Fibroblast of lung (primary cell): ENCODE measurements around the gene RALGPS2. TPM values are rescaled to one million over a fixed set of nuclear protein-coding genes. Genes with fewer than 3 reads are reported as not detected.

ENCODE experiments used
- DNase-seq, 2 donors: peaks; one replicate each; pipeline versions ENCODE4 v3.0.0 to v3.0.0-alpha.2; 2010; ENCODE audit warnings: low read depth in 2 of 2
- H2AFZ ChIP-seq: 2 replicates; pipeline ENCODE4 v1.5.1; 2012; ENCODE audit warnings: low read length, control low read depth, inconsistent platforms
- H3K27ac ChIP-seq: 2 replicates; pipeline ENCODE4 v1.5.1; 2011; ENCODE audit warnings: low read length, control low read depth; ENCODE audit not compliant: insufficient read depth
- H3K27me3 ChIP-seq: 2 replicates; pipeline ENCODE4 v1.5.1; 2011; ENCODE audit warnings: mild to moderate bottlenecking, low read length; ENCODE audit not compliant: control insufficient read depth, insufficient read depth
- H3K36me3 ChIP-seq: 2 replicates; pipeline ENCODE4 v1.5.1; 2011; ENCODE audit warnings: low read length; ENCODE audit not compliant: control insufficient read depth, insufficient read depth
- H3K4me1 ChIP-seq: 2 replicates; pipeline ENCODE4 v1.5.1; 2011; ENCODE audit warnings: low read length; ENCODE audit not compliant: control insufficient read depth, insufficient read depth; ENCODE audit errors: extremely low read depth
- H3K4me2 ChIP-seq: 2 replicates; pipeline ENCODE4 v1.5.1; 2011; ENCODE audit warnings: low read length, control low read depth; ENCODE audit not compliant: insufficient read depth; ENCODE audit errors: extremely low read depth
- H3K4me3 ChIP-seq, 4 experiments: fragments of 200-600 bp in 1 of 4; sonication (generic) in 1 of 4; replicated peaks in 1 of 4; 2 replicates each; pipeline ENCODE4 v1.5.1; 2011 to 2016; ENCODE audit warnings: low read length in 4 of 4, low read depth in 3 of 4, mild to moderate bottlenecking in 3 of 4, control low read depth in 2 of 4, inconsistent platforms in 1 of 4, mixed read lengths in 1 of 4; ENCODE audit not compliant: insufficient read depth in 1 of 4; ENCODE audit errors: control extremely low read depth in 1 of 4
- H3K79me2 ChIP-seq: 2 replicates; pipeline ENCODE4 v1.5.1; 2012; ENCODE audit warnings: mild to moderate bottlenecking, low read length, inconsistent platforms; ENCODE audit not compliant: control insufficient read depth, insufficient read depth
- H3K9ac ChIP-seq: 2 replicates; pipeline ENCODE4 v1.5.1; 2011; ENCODE audit warnings: mild to moderate bottlenecking, low read length, control low read depth; ENCODE audit not compliant: insufficient read depth
- H3K9me3 ChIP-seq: 2 replicates; pipeline ENCODE4 v1.5.1; 2012; ENCODE audit warnings: low read depth, low read length; ENCODE audit not compliant: control insufficient read depth, insufficient read depth
- H4K20me1 ChIP-seq: 2 replicates; pipeline ENCODE4 v1.5.1; 2011; ENCODE audit warnings: low read length; ENCODE audit not compliant: control insufficient read depth, insufficient read depth; ENCODE audit errors: extremely low read depth
- EZH2 ChIP-seq: IDR thresholded peaks from 2 replicates; pipeline ENCODE4 v1.5.1; 2012; ENCODE audit warnings: low read length, control low read depth, mild to moderate bottlenecking; ENCODE audit errors: missing control alignments
- polyA plus RNA-seq, 2 donors: library from polyadenylated mRNA; depleted of rRNA in 1 of 2; stranded (reverse) in 1 of 2; unstranded in 1 of 2; fragments of >200 nt; gene quantifications; 2 replicates each; pipeline ENCODE4 v1.2.1, GENCODE V29; 2011 to 2012; ENCODE audit warnings: missing spikeins in 1 of 2
- total RNA-seq: library from RNA; depleted of rRNA; stranded (reverse); fragments of >200 nt; gene quantifications from 2 replicates; pipeline ENCODE4 v1.2.1, GENCODE V29; 2014
- TF ChIP-seq, protein P1 (sequence below), 2 donors: IDR thresholded peaks in 1 of 2; conservative IDR thresholded peaks in 1 of 2; 1 replicate in 1 of 2; 2 replicates in 1 of 2; pipeline ENCODE4 v1.5.1; 2011 to 2012; ENCODE audit warnings: low read length in 2 of 2, control low read depth in 1 of 2, inconsistent platforms in 1 of 2, low read depth in 1 of 2, mild to moderate bottlenecking in 1 of 2

Gene RALGPS2
- total and polyA plus RNA-seq, 2 donors (not counting 1 experiment from before 2014, with no cell fraction given): 53.8 to 69.7 TPM

DNA sequence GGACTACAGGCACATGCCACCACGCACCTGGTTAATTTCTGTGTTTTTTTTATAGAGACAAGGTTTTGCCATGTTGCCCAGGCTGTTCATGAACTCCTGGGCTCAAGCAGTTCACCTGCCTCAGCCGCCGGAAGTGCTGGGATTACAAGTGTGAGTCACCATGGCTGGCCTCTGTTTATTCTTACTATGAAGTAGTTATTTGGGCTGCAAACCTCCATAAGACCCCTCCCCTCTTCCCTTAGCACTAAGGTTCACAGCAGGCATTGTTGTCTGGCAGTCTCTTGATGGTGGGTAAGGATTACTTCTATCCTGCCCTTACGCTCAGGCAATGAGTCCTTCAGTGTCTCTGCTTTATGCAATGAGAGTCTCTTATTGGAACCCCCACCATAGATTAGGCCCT is 94.1 kb downstream of the RALGPS2 start:
- Histone ChIP-seq H3K9ac (no peak overlapping the region), H4K20me1 (no peaks in the 10 kb centered on the region), H3K4me2 (no peak overlapping the region), H3K9me3 (no peaks in the 10 kb centered on the region), H3K4me1 (peaks cover 5% of the 10 kb centered on the region), H3K27ac (no peak overlapping the region), H3K79me2 (no peaks in the 10 kb centered on the region), H2AFZ (no peak overlapping the region), H3K27me3 (no peaks in the 10 kb centered on the region), H3K4me3 (no peak overlapping the region), H3K36me3 (no peaks in the 10 kb centered on the region)
- no peak for TF ChIP-seq EZH2
- TF ChIP-seq, protein P1, sequence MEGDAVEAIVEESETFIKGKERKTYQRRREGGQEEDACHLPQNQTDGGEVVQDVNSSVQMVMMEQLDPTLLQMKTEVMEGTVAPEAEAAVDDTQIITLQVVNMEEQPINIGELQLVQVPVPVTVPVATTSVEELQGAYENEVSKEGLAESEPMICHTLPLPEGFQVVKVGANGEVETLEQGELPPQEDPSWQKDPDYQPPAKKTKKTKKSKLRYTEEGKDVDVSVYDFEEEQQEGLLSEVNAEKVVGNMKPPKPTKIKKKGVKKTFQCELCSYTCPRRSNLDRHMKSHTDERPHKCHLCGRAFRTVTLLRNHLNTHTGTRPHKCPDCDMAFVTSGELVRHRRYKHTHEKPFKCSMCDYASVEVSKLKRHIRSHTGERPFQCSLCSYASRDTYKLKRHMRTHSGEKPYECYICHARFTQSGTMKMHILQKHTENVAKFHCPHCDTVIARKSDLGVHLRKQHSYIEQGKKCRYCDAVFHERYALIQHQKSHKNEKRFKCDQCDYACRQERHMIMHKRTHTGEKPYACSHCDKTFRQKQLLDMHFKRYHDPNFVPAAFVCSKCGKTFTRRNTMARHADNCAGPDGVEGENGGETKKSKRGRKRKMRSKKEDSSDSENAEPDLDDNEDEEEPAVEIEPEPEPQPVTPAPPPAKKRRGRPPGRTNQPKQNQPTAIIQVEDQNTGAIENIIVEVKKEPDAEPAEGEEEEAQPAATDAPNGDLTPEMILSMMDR (conservative IDR thresholded peaks at IDR 0.05 in 1 of 2, IDR thresholded peaks at IDR 0.05 in 1 of 2; ENCODE audit: low read depth in 1 of 2, low read length in 2 of 2): no peak
- DNase-seq: peak in 1 of 2 donors; percentile 23

DNA sequence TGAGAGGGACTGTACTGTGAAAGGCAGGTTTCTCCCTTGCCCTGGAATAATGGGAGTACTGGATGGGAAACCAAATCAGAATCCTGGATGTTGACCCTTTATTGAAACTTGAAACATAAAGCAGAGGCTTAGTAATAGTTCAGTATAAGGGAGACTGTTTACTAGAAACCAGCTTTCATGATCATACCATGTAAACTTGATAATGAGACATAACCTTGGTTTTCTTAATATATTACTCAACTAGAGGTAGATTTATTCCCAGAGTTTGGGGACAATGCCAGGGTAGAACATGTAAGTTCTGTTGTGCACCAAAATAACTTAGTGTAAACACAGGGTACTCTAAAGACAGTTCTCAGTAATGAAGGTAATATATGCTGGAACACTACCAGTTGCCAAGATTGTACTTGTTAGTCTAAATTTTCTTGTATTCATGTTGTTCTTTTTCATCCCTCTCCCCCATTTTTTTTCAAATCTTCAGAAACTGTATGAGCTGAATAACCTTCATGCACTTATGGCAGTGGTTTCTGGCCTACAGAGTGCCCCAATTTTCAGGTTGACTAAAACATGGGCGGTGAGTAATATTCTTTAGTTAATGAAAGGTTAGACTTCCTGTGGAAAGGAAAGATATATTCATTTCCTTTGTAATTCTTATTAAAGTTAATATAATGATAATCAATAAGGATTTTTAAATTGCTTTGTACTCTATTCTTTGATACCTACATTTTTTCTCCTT is 96.3 kb downstream of the RALGPS2 start:
- DNase-seq: no peak
- H3K27ac ChIP-seq: no peak overlapping the region
- TF ChIP-seq, protein P1 (conservative IDR thresholded peaks at IDR 0.05 in 1 of 2, IDR thresholded peaks at IDR 0.05 in 1 of 2; ENCODE audit: low read depth in 1 of 2, low read length in 2 of 2): no peak
- no peak for TF ChIP-seq EZH2
- no peak overlapping the region for H2AFZ ChIP-seq
- no peaks in the 10 kb centered on the region for H3K27me3 ChIP-seq
- no peaks in the 10 kb centered on the region for H3K79me2 ChIP-seq
- peaks cover 5% of the 10 kb centered on the region for H3K4me1 ChIP-seq
- no peaks in the 10 kb centered on the region for H3K9me3 ChIP-seq
- H3K9ac ChIP-seq: no peak overlapping the region
- H3K4me2 ChIP-seq: no peak overlapping the region
- no peak overlapping the region for H3K4me3 ChIP-seq
- H3K36me3 ChIP-seq: no peaks in the 10 kb centered on the region
- no peaks in the 10 kb centered on the region for H4K20me1 ChIP-seq

- no peaks in the 10 kb centered on the region for H3K9me3 ChIP-seq
- no peaks in the 10 kb centered on the region for H3K79me2 ChIP-seq
- H3K9ac ChIP-seq: no peak overlapping the region
- no peaks in the 10 kb centered on the region for H3K4me1 ChIP-seq
- H2AFZ ChIP-seq: no peak overlapping the region
- no peaks in the 10 kb centered on the region for H3K36me3 ChIP-seq
- no peak overlapping the region for H3K4me2 ChIP-seq
- H3K4me3 ChIP-seq: no peak overlapping the region
- H3K27me3 ChIP-seq: no peaks in the 10 kb centered on the region
- no peak for DNase-seq
- H3K27ac ChIP-seq: no peak overlapping the region
- no peaks in the 10 kb centered on the region for H4K20me1 ChIP-seq
- TF ChIP-seq EZH2: no peak
- TF ChIP-seq, protein P1 (conservative IDR thresholded peaks at IDR 0.05 in 1 of 2, IDR thresholded peaks at IDR 0.05 in 1 of 2; ENCODE audit: low read depth in 1 of 2, low read length in 2 of 2): no peak
These were observed 100.1 kb downstream of the RALGPS2 start for GRCh38 chr1:178825167-178825566.
